BJ (cell line): ENCODE results near the gene ANKRD40. TPM values are rescaled to one million over a fixed set of nuclear protein-coding genes. Genes with fewer than 3 reads are reported as not detected.

Experiments used
- CTCF ChIA-PET: fragments of 350-600 bp; formaldehyde crosslinking; extraction: SDS; loops from one replicate; lab custom pipeline; 2021; ENCODE audit warnings: antibody characterized with exemption, inconsistent platforms; lab: Yijun Ruan, JAX
- POLR2A ChIA-PET: fragments of 300-600 bp; sonication (Branson Sonifier 250); formaldehyde crosslinking; extraction: SDS; loops from one replicate; lab custom pipeline; 2021; ENCODE audit warnings: antibody characterized with exemption; lab: Charles Lee
- DNase-seq: peaks from one replicate; pipeline ENCODE4 v3.0.0-alpha.2; 2011; ENCODE audit warnings: low read depth
- H3K27me3 ChIP-seq: 2 replicates; pipeline ENCODE4 v1.6.0; 2011; ENCODE audit warnings: low read length; ENCODE audit not compliant: control insufficient read depth, insufficient read depth
- H3K36me3 ChIP-seq: 2 replicates; pipeline ENCODE4 v1.5.1; 2011; ENCODE audit warnings: low read length; ENCODE audit not compliant: control insufficient read depth, insufficient read depth
- H3K4me3 ChIP-seq: 2 replicates; pipeline ENCODE4 v1.5.1; 2011; ENCODE audit warnings: low read depth, mild to moderate bottlenecking, control low read depth, low read length
- polyA plus RNA-seq: library from polyadenylated mRNA; depleted of rRNA; stranded (reverse); fragments of >200 nt; gene quantifications from 2 replicates; pipeline ENCODE4 v1.2.3, GENCODE V29; 2011
- TF ChIP-seq, protein P1 (sequence below): IDR thresholded peaks from 2 replicates; pipeline ENCODE4 v1.5.1; 2011; ENCODE audit warnings: low read depth, mild to moderate bottlenecking, control low read depth, inconsistent platforms, low read length, moderate library complexity; ENCODE audit not compliant: insufficient read depth

Gene ANKRD40
- polyA plus RNA-seq, 1 experiment, result 19.0 TPM

DNA sequence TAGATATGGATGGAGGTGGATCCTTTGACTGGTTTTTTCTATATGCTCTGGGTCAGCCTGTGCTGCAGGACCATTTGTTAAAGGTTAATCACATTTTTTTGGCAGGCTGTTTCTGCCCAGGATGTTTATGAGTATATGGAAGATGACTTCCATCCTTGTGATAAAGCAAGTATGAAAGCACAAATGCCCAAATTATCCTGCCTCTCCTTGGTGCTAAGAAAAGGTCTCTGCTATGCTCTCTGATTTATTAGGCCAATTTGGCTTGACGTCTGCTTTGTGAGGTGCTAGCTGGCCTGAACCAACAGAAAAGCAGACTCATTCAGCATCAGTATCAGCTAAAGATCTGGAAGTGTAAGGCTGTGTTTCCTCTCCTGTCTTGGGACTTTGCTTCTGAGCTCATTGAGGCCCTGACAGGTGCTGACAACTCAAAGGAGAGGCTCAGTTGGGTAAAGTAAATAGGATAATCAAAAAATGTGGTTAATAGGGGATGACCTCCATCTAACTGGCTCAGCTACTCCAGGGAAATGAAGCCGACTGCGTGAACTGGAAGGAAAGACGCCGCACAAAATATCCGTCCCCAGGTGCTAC is 15.2 kb downstream of the ANKRD40 start:
- DNase-seq, result no peak
- CTCF ChIA-PET, result interaction anchor here (1.0 to 8.8 kb wide), 7 partner anchors 52 to 213 kb away, joined by 4 to 130 read pairs (median 31); partner anchors contain the start of genes CACNA1G, RSAD1 and SPATA20
- Histone ChIP-seq H3K27me3 (no peaks in the 10 kb centered on the region), H3K36me3 (peaks cover 13% of the 10 kb centered on the region), H3K4me3 (no peak overlapping the region)
- POLR2A ChIA-PET, result no interaction called here
- TF ChIP-seq, protein P1, sequence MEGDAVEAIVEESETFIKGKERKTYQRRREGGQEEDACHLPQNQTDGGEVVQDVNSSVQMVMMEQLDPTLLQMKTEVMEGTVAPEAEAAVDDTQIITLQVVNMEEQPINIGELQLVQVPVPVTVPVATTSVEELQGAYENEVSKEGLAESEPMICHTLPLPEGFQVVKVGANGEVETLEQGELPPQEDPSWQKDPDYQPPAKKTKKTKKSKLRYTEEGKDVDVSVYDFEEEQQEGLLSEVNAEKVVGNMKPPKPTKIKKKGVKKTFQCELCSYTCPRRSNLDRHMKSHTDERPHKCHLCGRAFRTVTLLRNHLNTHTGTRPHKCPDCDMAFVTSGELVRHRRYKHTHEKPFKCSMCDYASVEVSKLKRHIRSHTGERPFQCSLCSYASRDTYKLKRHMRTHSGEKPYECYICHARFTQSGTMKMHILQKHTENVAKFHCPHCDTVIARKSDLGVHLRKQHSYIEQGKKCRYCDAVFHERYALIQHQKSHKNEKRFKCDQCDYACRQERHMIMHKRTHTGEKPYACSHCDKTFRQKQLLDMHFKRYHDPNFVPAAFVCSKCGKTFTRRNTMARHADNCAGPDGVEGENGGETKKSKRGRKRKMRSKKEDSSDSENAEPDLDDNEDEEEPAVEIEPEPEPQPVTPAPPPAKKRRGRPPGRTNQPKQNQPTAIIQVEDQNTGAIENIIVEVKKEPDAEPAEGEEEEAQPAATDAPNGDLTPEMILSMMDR, result no peak

DNA sequence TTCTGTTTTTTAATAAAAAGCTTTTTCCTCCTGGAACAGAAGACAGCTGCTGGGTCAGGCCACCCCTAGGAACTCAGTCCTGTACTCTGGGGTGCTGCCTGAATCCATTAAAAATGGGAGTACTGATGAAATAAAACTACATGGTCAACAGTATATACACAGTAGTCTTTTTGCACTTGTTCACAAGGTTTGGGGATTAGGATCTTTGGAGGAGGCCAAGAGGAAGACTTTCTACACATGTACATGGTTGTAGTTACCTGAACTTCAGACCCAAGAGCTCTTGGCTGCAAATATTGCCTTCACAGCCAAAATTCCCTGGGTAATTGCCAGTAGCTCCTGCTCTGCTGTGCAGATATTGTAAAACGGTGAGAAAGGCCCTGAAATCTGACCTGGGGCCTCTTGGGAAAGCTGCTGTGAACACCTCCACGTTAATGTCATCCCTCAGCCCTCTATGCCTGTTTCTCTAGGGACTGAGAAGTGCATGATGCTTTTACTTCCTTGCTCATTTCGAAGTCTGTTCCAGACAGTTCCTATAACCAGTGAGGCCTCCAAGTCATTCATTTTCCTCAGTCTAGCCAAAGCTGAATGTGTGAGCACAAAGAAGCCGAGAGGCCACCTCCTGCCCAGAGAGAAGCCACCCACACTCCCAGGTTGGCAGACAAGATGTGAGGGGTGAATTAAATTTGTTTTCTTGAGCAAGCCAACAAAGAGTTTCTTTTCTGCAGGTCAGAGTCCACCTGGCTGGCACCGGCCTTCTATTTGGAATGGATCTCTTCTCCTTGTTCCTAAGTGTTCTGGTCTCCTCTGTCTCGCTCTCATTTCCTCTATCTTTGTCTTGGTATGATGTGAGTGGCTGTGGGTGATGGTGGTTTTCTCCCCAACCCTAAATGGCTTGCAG is 15.9 kb downstream of the ANKRD40 start:
- DNase-seq, result no peak
- TF ChIP-seq, protein P1, result no peak
- Histone ChIP-seq H3K36me3 (peaks cover 13% of the 10 kb centered on the region), H3K27me3 (no peaks in the 10 kb centered on the region), H3K4me3 (no peak overlapping the region)
- POLR2A ChIA-PET, result no interaction called here
- CTCF ChIA-PET, result interaction anchor here (1.4 to 8.8 kb wide), 6 partner anchors 10 to 213 kb away, joined by 4 to 130 read pairs (median 28); partner anchors contain the start of genes RSAD1 and SPATA20

DNA sequence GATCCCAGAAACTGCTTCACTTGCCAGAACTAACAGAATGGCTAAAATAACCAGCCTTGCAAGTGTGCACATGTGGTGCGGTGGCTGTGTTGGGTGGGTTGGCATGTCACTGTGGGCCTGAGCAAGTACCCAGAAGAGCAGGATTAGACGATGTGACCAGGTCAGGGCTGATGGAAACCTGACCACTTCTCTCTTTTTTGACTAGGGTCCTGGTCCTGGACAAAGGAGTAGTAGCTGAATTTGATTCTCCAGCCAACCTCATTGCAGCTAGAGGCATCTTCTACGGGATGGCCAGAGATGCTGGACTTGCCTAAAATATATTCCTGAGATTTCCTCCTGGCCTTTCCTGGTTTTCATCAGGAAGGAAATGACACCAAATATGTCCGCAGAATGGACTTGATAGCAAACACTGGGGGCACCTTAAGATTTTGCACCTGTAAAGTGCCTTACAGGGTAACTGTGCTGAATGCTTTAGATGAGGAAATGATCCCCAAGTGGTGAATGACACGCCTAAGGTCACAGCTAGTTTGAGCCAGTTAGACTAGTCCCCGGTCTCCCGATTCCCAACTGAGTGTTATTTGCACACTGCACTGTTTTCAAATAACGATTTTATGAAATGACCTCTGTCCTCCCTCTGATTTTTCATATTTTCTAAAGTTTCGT is 16.7 kb downstream of the ANKRD40 start:
- no peak for DNase-seq
- CTCF ChIA-PET, result interaction anchor here (0.8 to 8.8 kb wide), 7 partner anchors 9 to 144 kb away, joined by 3 to 130 read pairs (median 5); partner anchors contain the start of gene SPATA20
- H3K36me3 ChIP-seq, result peaks cover 6% of the 10 kb centered on the region
- no peak overlapping the region for H3K4me3 ChIP-seq
- POLR2A ChIA-PET, result no interaction called here
- TF ChIP-seq, protein P1, result no peak
- no peaks in the 10 kb centered on the region for H3K27me3 ChIP-seq

DNA sequence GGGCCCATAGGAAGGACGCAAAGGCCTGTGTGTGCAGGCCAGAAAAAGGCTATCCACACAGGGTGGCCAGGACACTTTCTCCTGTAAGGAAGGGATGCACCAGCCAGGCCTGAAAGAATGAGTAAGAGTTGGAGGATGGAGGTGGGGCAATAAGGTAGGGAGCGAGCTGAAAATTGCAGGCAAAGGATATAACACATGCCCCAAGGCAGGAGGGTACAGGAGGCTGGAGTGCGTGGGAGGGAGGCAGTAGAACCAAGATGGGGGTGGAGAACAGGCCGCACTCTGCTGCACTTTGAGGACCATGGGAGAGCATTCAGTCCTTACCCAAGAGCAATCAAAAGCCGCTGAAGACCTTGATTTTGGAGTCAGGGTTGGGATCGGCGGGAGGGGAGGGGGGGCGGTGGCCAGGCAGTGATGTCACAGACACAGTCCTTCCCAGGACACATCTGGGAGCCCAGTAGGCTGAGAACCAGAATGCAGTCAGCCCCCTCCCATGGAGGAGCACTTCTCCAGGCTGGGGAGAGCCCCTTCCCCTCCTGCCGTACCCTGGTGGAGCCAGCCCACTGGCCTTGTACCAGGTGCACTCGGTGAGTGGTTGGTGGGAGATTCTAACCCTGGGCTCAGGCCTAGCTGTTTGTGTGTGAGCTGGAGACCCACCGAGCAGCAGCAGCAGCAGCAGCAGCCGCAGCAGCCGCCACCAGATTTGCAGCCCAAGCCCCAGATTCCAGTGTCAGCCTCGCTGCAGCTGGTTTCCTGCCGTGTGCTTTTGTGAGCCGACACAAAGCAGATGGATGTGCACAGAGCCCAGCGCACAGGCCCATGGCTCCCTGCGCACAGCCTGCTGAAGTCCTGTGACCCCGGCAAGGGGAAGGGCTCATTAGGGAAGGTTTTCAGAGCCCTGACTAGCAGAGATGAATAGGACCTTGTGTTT is 17.5 kb downstream of the ANKRD40 start:
- TF ChIP-seq, protein P1, result no peak
- CTCF ChIA-PET, result interaction anchor here (0.8 to 8.8 kb wide), 6 partner anchors 9 to 139 kb away, joined by 3 to 130 read pairs (median 4); no protein-coding TSS in a partner anchor
- no peaks in the 10 kb centered on the region for H3K27me3 ChIP-seq
- peaks cover 2% of the 10 kb centered on the region; the same call in 1 of the 2 replicates for H3K36me3 ChIP-seq
- POLR2A ChIA-PET, result no interaction called here
- no peak overlapping the region for H3K4me3 ChIP-seq
- DNase-seq, result no peak
